ENCODE measurements around the gene USP9X.
A peak's percentile ranks its signal among the peaks of the same experiment; 100 is the strongest.

The USP9X gene

DNA sequence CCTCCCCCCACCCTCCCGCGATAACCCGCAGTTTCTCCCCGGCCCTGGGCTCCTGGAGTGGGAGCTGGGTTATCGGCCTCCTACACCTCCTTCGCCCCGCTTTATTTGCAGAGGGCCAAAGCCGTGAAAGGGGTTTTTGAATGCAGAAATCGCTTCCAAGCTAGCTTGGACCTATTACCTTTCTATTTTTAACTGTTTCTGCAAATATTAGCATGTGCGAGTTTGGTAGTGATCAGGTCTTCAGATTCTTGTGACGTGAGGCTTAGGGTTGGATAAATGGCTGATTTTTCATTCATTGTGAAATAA is 1.3 kb downstream of the USP9X start:
- DNase-seq (ENCODE audit: low read depth in 1 of 2, low spot score in 1 of 2) = peak in 1 of 2 experiments; percentile 50
- H3K27me3 ChIP-seq (ENCODE audit: insufficient read depth, poor library complexity, severe bottlenecking) = no peaks in the 10 kb centered on the region
- H3K27ac ChIP-seq (replicated peaks) = peak overlapping the region; percentile 100
- peak overlapping the region; percentile 76 for H3K4me3 ChIP-seq (replicated peaks; ENCODE audit: insufficient read depth, low read length)
- TF ChIP-seq, protein P1, sequence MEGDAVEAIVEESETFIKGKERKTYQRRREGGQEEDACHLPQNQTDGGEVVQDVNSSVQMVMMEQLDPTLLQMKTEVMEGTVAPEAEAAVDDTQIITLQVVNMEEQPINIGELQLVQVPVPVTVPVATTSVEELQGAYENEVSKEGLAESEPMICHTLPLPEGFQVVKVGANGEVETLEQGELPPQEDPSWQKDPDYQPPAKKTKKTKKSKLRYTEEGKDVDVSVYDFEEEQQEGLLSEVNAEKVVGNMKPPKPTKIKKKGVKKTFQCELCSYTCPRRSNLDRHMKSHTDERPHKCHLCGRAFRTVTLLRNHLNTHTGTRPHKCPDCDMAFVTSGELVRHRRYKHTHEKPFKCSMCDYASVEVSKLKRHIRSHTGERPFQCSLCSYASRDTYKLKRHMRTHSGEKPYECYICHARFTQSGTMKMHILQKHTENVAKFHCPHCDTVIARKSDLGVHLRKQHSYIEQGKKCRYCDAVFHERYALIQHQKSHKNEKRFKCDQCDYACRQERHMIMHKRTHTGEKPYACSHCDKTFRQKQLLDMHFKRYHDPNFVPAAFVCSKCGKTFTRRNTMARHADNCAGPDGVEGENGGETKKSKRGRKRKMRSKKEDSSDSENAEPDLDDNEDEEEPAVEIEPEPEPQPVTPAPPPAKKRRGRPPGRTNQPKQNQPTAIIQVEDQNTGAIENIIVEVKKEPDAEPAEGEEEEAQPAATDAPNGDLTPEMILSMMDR (IDR thresholded peaks at IDR 0.05; ENCODE audit: insufficient read depth, low read length) = no peak
- TF ChIP-seq GABPA (IDR thresholded peaks at IDR 0.05; ENCODE audit: low read depth) = no peak
- TF ChIP-seq, protein P2, sequence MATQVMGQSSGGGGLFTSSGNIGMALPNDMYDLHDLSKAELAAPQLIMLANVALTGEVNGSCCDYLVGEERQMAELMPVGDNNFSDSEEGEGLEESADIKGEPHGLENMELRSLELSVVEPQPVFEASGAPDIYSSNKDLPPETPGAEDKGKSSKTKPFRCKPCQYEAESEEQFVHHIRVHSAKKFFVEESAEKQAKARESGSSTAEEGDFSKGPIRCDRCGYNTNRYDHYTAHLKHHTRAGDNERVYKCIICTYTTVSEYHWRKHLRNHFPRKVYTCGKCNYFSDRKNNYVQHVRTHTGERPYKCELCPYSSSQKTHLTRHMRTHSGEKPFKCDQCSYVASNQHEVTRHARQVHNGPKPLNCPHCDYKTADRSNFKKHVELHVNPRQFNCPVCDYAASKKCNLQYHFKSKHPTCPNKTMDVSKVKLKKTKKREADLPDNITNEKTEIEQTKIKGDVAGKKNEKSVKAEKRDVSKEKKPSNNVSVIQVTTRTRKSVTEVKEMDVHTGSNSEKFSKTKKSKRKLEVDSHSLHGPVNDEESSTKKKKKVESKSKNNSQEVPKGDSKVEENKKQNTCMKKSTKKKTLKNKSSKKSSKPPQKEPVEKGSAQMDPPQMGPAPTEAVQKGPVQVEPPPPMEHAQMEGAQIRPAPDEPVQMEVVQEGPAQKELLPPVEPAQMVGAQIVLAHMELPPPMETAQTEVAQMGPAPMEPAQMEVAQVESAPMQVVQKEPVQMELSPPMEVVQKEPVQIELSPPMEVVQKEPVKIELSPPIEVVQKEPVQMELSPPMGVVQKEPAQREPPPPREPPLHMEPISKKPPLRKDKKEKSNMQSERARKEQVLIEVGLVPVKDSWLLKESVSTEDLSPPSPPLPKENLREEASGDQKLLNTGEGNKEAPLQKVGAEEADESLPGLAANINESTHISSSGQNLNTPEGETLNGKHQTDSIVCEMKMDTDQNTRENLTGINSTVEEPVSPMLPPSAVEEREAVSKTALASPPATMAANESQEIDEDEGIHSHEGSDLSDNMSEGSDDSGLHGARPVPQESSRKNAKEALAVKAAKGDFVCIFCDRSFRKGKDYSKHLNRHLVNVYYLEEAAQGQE (IDR thresholded peaks at IDR 0.05; ENCODE audit: insufficient replicate concordance, low read depth) = no peak
- TF ChIP-seq POLR2AphosphoS5 (IDR thresholded peaks at IDR 0.05; ENCODE audit: low read depth) = no peak
- no peak for TF ChIP-seq SPI1 (IDR thresholded peaks at IDR 0.05; ENCODE audit: borderline replicate concordance, low read depth)

DNA sequence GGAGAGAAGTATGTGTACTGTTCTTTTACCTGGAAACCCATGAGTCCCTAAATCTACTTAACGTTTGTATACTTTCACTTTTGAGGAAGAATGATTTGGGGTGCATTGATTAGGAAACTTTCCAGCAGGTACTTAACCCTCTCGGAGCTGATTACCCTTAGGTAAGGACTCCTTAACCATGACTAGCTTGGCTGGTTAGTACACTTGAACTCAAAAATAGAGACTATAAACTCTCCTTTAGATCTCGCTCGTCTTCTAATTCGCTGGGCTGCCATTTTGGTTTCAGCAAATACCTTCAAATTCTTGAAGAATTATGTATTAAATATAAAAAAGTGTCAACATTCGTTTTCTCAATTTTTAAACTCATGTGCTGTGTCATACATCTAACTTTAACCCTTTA is 2.0 kb downstream of the USP9X start:
- peak overlapping the region; percentile 100 for H3K27ac ChIP-seq (replicated peaks)
- H3K4me3 ChIP-seq (replicated peaks; ENCODE audit: insufficient read depth, low read length) = peak overlapping the region; percentile 76
- DNase-seq (ENCODE audit: low read depth in 1 of 2, low spot score in 1 of 2) = no peak
- no peaks in the 10 kb centered on the region for H3K27me3 ChIP-seq (ENCODE audit: insufficient read depth, poor library complexity, severe bottlenecking)
- TF ChIP-seq, protein P2 (IDR thresholded peaks at IDR 0.05; ENCODE audit: insufficient replicate concordance, low read depth) = no peak
- TF ChIP-seq, protein P1 (IDR thresholded peaks at IDR 0.05; ENCODE audit: insufficient read depth, low read length) = no peak
- no peak for TF ChIP-seq SPI1 (IDR thresholded peaks at IDR 0.05; ENCODE audit: borderline replicate concordance, low read depth)
- TF ChIP-seq POLR2AphosphoS5 (IDR thresholded peaks at IDR 0.05; ENCODE audit: low read depth) = no peak
- no peak for TF ChIP-seq GABPA (IDR thresholded peaks at IDR 0.05; ENCODE audit: low read depth)

DNA sequence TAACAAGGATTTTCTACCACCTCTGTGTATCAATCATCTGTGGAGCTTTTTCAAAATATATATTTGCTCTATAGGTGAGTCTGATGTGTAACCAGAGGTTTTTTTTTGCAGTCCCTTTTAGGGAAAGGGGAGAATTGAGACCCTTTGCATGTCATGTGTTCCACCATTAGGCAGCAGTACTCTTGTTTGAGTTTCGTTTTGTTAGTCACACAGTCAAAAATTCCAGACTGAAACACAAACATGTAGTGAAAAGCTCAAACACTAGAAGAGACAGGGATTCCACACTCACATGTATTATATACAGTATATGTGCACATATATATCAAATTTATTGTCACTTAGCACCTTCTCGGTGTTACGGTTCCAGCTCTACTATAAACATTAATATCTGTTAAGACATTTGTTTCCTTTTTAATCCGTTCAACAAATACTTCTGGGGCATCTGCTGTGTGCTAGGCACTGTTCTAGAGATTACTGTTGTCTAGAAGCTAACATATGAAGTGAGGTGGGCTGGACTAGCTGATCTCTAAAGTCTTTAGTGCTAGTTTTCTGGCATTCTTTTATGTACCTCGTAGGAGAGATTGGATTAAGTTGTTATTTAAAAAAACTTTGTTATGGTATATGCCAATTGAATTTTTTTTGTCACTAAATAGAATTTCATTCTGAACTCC is 5.5 kb downstream of the USP9X start:
- DNase-seq (ENCODE audit: low read depth in 1 of 2, low spot score in 1 of 2) = no peak
- no peak overlapping the region for H3K27ac ChIP-seq (replicated peaks)
- H3K4me3 ChIP-seq (replicated peaks; ENCODE audit: insufficient read depth, low read length) = no peak overlapping the region
- TF ChIP-seq POLR2AphosphoS5 (IDR thresholded peaks at IDR 0.05; ENCODE audit: low read depth) = no peak
- TF ChIP-seq, protein P2 (IDR thresholded peaks at IDR 0.05; ENCODE audit: insufficient replicate concordance, low read depth) = no peak
- TF ChIP-seq, protein P1 (IDR thresholded peaks at IDR 0.05; ENCODE audit: insufficient read depth, low read length) = no peak
- TF ChIP-seq GABPA (IDR thresholded peaks at IDR 0.05; ENCODE audit: low read depth) = no peak
- no peak for TF ChIP-seq SPI1 (IDR thresholded peaks at IDR 0.05; ENCODE audit: borderline replicate concordance, low read depth)
- no peaks in the 10 kb centered on the region for H3K27me3 ChIP-seq (ENCODE audit: insufficient read depth, poor library complexity, severe bottlenecking)

All from HL-60 (cell line).